Cardiac muscle cell (in vitro differentiated cells and primary cell): ENCODE results near the gene IGSF9. TPM values are rescaled to one million over a fixed set of nuclear protein-coding genes. Genes with fewer than 3 reads are reported as not detected.

Experiments
- DNase-seq, 2 donors: peaks; one replicate each; pipeline versions ENCODE4 v3.0.0 to v3.0.0-alpha.2; 2010 to 2017; ENCODE audit warnings: low read depth in 1 of 2, low spot score in 1 of 2
- H3K27ac ChIP-seq: fragments of 200-600 bp; sonication (generic); 2 replicates; pipeline ENCODE4 v1.5.1; 2016
- H3K27me3 ChIP-seq: fragments of 200-600 bp; sonication (generic); 2 replicates; pipeline ENCODE4 v1.6.0; 2016; ENCODE audit warnings: control low read depth
- H3K36me3 ChIP-seq: fragments of 200-600 bp; sonication (generic); 2 replicates; pipeline ENCODE4 v1.5.1; 2016; ENCODE audit warnings: control low read depth
- H3K4me1 ChIP-seq: fragments of 200-600 bp; sonication (generic); 2 replicates; pipeline ENCODE4 v1.8.1; 2017; ENCODE audit warnings: low read depth, mild to moderate bottlenecking, mixed run types
- H3K4me3 ChIP-seq: fragments of 200-600 bp; sonication (generic); 2 replicates; pipeline ENCODE4 v1.5.1; 2016; ENCODE audit warnings: mild to moderate bottlenecking
- H3K9me3 ChIP-seq: fragments of 200-600 bp; sonication (generic); 2 replicates; pipeline ENCODE4 v1.5.1; 2017; ENCODE audit warnings: low read depth, mild to moderate bottlenecking, control low read depth
- CTCF ChIP-seq: IDR thresholded peaks from 2 replicates; pipeline ENCODE4 v1.5.1; 2012; ENCODE audit warnings: low read depth, mild to moderate bottlenecking, low read length
- polyA plus RNA-seq: library from polyadenylated mRNA; unstranded; fragments of >200 nt; fragmentation: Nextera tagmentation; extraction: Ambion mirVana; gene quantifications from 2 replicates; pipeline ENCODE4 v1.2.1, GENCODE V29; 2016
- total RNA-seq: library from RNA; depleted of rRNA; stranded (reverse); fragments of >200 nt; gene quantifications from 2 replicates; pipeline ENCODE4 v1.2.3, GENCODE V29; 2016

IGSF9 gene
- total and polyA plus RNA-seq, 2 experiments from 2014 or later, result 1.7 to 2.3 TPM

- Histone ChIP-seq H3K4me1 (peaks cover 16% of the 10 kb centered on the region), H3K27ac (no peak overlapping the region), H3K36me3 (no peaks in the 10 kb centered on the region), H3K4me3 (no peak overlapping the region), H3K27me3 (peaks cover 25% of the 10 kb centered on the region), H3K9me3 (no peaks in the 10 kb centered on the region)
- TF ChIP-seq CTCF, result no peak
- DNase-seq, result no peak
These were observed 29.0 kb upstream of the IGSF9 start for GRCh38 chr1:159974350-159974965.

GRCh38 chr1:159973350-159973940, 28.0 kb upstream of the IGSF9 start:
- Histone ChIP-seq H3K36me3 (no peaks in the 10 kb centered on the region), H3K4me3 (no peak overlapping the region), H3K9me3 (no peaks in the 10 kb centered on the region), H3K27me3 (peaks cover 20% of the 10 kb centered on the region), H3K4me1 (peaks cover 16% of the 10 kb centered on the region), H3K27ac (no peak overlapping the region)
- no peak for DNase-seq
- TF ChIP-seq CTCF, result no peak

GRCh38 chr1:159972443-159973205, 27.2 kb upstream of the IGSF9 start:
- no peak overlapping the region for H3K27ac ChIP-seq
- H3K4me1 ChIP-seq, result peaks cover 16% of the 10 kb centered on the region
- no peak for DNase-seq
- no peaks in the 10 kb centered on the region for H3K36me3 ChIP-seq
- TF ChIP-seq CTCF, result no peak
- H3K4me3 ChIP-seq, result no peak overlapping the region
- no peaks in the 10 kb centered on the region for H3K9me3 ChIP-seq
- H3K27me3 ChIP-seq, result peaks cover 14% of the 10 kb centered on the region

- no peak for TF ChIP-seq CTCF
- Histone ChIP-seq H3K4me3 (no peak overlapping the region), H3K36me3 (no peaks in the 10 kb centered on the region), H3K27me3 (peaks cover 14% of the 10 kb centered on the region), H3K27ac (no peak overlapping the region), H3K9me3 (no peaks in the 10 kb centered on the region), H3K4me1 (peaks cover 16% of the 10 kb centered on the region)
- peak in 1 of 2 donors; percentile 14 for DNase-seq
These were observed 25.5 kb upstream of the IGSF9 start for GRCh38 chr1:159970932-159971342.

GRCh38 chr1:159968901-159969300, 23.5 kb upstream of the IGSF9 start:
- Histone ChIP-seq H3K27me3 (peaks cover 6% of the 10 kb centered on the region), H3K36me3 (no peaks in the 10 kb centered on the region), H3K4me1 (peaks cover 16% of the 10 kb centered on the region), H3K9me3 (no peaks in the 10 kb centered on the region), H3K4me3 (no peak overlapping the region), H3K27ac (no peak overlapping the region)
- TF ChIP-seq CTCF, result no peak
- no peak for DNase-seq
